Calu3 (cell line): ENCODE results near the gene TFR2. TPM values are rescaled to one million over a fixed set of nuclear protein-coding genes. Genes with fewer than 3 reads are reported as not detected.

Source experiments
- Bru-seq: library from RNA; stranded (reverse); fragments of 400-500 nt; gene quantifications from one replicate; lab custom pipeline; 2021; lab: Mats Ljungman, UMichigan
- BruChase-seq, 2 experiments: library from RNA; stranded (reverse); fragments of 400-500 nt; gene quantifications; one replicate each; lab custom pipeline; 2021; lab: Mats Ljungman, UMichigan
- BruUV-seq: library from RNA; stranded (reverse); fragments of 400-500 nt; replicated peaks from 2 replicates; lab custom pipeline; 2021; lab: Mats Ljungman, UMichigan
- CTCF ChIA-PET: fragments of 300-600 bp; sonication (Branson Sonifier 250); formaldehyde crosslinking; loops from one replicate; lab custom pipeline; 2022; ENCODE audit warnings: antibody characterized with exemption; lab: Charles Lee
- DNase-seq: peaks from one replicate; pipeline ENCODE4 v3.0.0; 2022
- H3K27ac Mint-ChIP-seq: one replicate; pipeline ENCODE4 v1.8.0; 2022; ENCODE audit warnings: mixed read lengths; ENCODE audit not compliant: unreplicated experiment
- H3K27me3 Mint-ChIP-seq: one replicate; pipeline ENCODE4 v1.8.0; 2022; ENCODE audit warnings: mixed read lengths; ENCODE audit not compliant: unreplicated experiment
- H3K36me3 Mint-ChIP-seq: one replicate; pipeline ENCODE4 v1.8.0; 2022; ENCODE audit warnings: mild to moderate bottlenecking, moderate library complexity, mixed read lengths; ENCODE audit not compliant: insufficient read depth, unreplicated experiment
- H3K4me1 Mint-ChIP-seq: one replicate; pipeline ENCODE4 v1.8.0; 2022; ENCODE audit warnings: mild to moderate bottlenecking, low read depth, mixed read lengths; ENCODE audit not compliant: unreplicated experiment
- H3K4me3 Mint-ChIP-seq: one replicate; pipeline ENCODE4 v1.8.0; 2022; ENCODE audit warnings: mild to moderate bottlenecking, low read depth, moderate library complexity, mixed read lengths; ENCODE audit not compliant: unreplicated experiment
- H3K9me3 Mint-ChIP-seq: one replicate; pipeline ENCODE4 v1.8.0; 2022; ENCODE audit warnings: low read depth, mixed read lengths; ENCODE audit not compliant: unreplicated experiment
- intact Hi-C: fragments of 100-400 bp; cut with micrococcal nuclease; formaldehyde crosslinking; loops from one replicate; pipeline ENCODE4 v1.10.0; 2022; ENCODE audit not compliant: unreplicated experiment
- long read RNA-seq: library from polyadenylated mRNA; stranded (forward); transcript quantifications from one replicate; pipeline ENCODE4 v2.0.0, GENCODE V29; 2022
- total RNA-seq: library from RNA; stranded (reverse); gene quantifications from 2 replicates; pipeline ENCODE4 v1.2.3, GENCODE V29; 2022
- TF ChIP-seq, protein P1 (sequence below): fragments of 200-600 bp; IDR thresholded peaks from one replicate; pipeline ENCODE4 v1.8.0; 2022; ENCODE audit warnings: antibody characterized with exemption; ENCODE audit not compliant: unreplicated experiment

Gene TFR2
- total RNA-seq: 0.90 and 1.5 TPM in 2 replicates
- percentile 12 among the genes with signal in this experiment for Bru-seq, nascent RNA
- BruChase-seq, experiment 1, labeled RNA remaining after a 6-hour chase: percentile 14 among the genes with signal in this experiment
- percentile 15 among the genes with signal in this experiment for BruChase-seq, experiment 2, labeled RNA remaining after a 2-hour chase
- long read RNA-seq, partial matches to known transcripts: 0 of 9 reads
- long read RNA-seq, other reads (novel, unspliced or antisense): 8 of 9 reads

DNA sequence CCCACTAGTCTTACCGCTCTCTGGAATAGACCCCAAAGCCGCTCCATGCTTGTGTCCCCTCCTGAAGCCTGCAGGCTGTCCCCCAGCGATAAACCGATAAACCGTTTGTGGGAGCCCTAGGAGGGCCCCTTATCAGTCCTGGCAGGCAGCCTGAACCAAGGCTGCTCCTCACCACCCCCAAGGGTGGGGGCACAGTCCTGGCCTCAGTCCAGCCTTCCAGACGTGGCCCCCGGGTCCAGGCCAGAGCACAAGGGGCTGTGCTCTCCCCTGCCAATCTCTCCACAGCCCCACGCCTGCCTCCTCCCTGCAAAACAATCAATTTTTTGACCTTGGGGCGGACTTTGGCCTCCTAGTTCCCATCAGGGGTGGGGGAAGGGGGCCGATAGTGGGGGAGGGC, at the start of gene TFR2:
Gene TFR2 (minus strand): TSS at position 90 of the 397 bp plus-strand sequence. CDS start 43 bp downstream, at position 47.
- Mint-ChIP-seq H3K4me3 (no peak within 1 kb of the TSS), H3K27me3 (peaks cover 46% of the 10 kb centered on the region), H3K4me1 (no peaks in the 10 kb centered on the region), H3K27ac (no peak within 1 kb of the TSS), H3K36me3 (no peaks in the 10 kb centered on the region), H3K9me3 (no peaks in the 10 kb centered on the region)
- no peak for DNase-seq
- intact Hi-C loops: no loop called here
- TF ChIP-seq, protein P1, sequence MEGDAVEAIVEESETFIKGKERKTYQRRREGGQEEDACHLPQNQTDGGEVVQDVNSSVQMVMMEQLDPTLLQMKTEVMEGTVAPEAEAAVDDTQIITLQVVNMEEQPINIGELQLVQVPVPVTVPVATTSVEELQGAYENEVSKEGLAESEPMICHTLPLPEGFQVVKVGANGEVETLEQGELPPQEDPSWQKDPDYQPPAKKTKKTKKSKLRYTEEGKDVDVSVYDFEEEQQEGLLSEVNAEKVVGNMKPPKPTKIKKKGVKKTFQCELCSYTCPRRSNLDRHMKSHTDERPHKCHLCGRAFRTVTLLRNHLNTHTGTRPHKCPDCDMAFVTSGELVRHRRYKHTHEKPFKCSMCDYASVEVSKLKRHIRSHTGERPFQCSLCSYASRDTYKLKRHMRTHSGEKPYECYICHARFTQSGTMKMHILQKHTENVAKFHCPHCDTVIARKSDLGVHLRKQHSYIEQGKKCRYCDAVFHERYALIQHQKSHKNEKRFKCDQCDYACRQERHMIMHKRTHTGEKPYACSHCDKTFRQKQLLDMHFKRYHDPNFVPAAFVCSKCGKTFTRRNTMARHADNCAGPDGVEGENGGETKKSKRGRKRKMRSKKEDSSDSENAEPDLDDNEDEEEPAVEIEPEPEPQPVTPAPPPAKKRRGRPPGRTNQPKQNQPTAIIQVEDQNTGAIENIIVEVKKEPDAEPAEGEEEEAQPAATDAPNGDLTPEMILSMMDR: no peak
- CTCF ChIA-PET: no interaction called here
- BruUV-seq: no TSS peak

GRCh38 chr7:100689230-100690135, 48.1 kb upstream of the TFR2 start:
- H3K9me3 Mint-ChIP-seq: no peaks in the 10 kb centered on the region
- no peak overlapping the region for H3K4me3 Mint-ChIP-seq
- CTCF ChIA-PET: no interaction called here
- H3K4me1 Mint-ChIP-seq: peaks cover 10% of the 10 kb centered on the region
- peaks cover 29% of the 10 kb centered on the region for H3K36me3 Mint-ChIP-seq
- intact Hi-C loops: no loop called here
- no peak overlapping the region for H3K27ac Mint-ChIP-seq
- H3K27me3 Mint-ChIP-seq: no peaks in the 10 kb centered on the region
- TF ChIP-seq, protein P1: no peak
- BruUV-seq: no TSS peak
- no peak for DNase-seq

DNA sequence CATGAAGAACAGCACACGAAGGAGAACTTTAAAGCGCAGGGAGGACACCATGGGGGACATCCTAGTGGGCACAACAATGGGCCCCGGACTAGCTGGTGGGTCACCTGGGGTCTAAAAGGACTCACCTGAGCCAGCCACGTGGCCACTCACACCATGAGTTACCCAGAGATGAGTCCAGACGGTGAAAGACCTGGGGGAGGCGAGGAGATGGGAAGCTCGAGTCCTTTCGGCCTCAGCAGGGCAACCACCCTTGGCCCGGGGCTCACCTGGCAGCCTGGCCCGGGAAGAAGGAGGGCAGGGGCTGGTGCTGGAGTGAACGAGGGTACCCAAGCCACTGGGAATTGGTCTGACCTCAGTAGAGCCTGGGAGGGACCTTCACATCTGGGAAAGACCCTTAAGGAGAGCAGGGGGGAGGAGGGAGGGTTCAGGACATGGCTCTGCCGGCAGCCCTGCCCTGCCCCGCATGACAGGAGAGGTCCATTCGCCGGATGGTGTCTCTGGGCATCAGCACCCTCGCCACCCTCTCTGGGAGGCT, 47.0 kb upstream of the TFR2 start:
- no TSS peak for BruUV-seq
- Mint-ChIP-seq H3K4me3 (no peak overlapping the region), H3K27ac (no peak overlapping the region), H3K36me3 (peaks cover 28% of the 10 kb centered on the region), H3K4me1 (peaks cover 10% of the 10 kb centered on the region), H3K9me3 (no peaks in the 10 kb centered on the region), H3K27me3 (no peaks in the 10 kb centered on the region)
- TF ChIP-seq, protein P1: no peak
- intact Hi-C loops: no loop called here
- no peak for DNase-seq
- CTCF ChIA-PET: no interaction called here

- DNase-seq: no peak
- TF ChIP-seq, protein P1: no peak
- Mint-ChIP-seq H3K36me3 (peaks cover 27% of the 10 kb centered on the region), H3K4me1 (peaks cover 4% of the 10 kb centered on the region), H3K27ac (no peak overlapping the region), H3K9me3 (no peaks in the 10 kb centered on the region), H3K27me3 (no peaks in the 10 kb centered on the region), H3K4me3 (no peak overlapping the region)
- CTCF ChIA-PET: no interaction called here
- BruUV-seq: no TSS peak
- intact Hi-C loops: no loop called here
Observed at GRCh38 chr7:100687751-100688300, 46.5 kb upstream of the TFR2 start.
